ENCODE data around the gene CLDN6.
"Not testable (repeated sequence)": the region's sequence is repeated elsewhere in the genome, so short reads cannot be mapped to it uniquely, and the experiment has no call there.

CLDN6 gene

GRCh38 chr16:3052571-3053329, 34.8 kb upstream of the CLDN6 start:
- DNase-seq (ENCODE audit: low read depth in 3 of 3, low spot score in 1 of 3) = not testable (repeated sequence)

GRCh38 chr16:3051494-3051893, 33.5 kb upstream of the CLDN6 start:
- DNase-seq (ENCODE audit: low read depth in 3 of 3, low spot score in 1 of 3) = no peak

GRCh38 chr16:3051009-3051408, 33.0 kb upstream of the CLDN6 start:
- no peak for DNase-seq (ENCODE audit: low read depth in 3 of 3, low spot score in 1 of 3)

- DNase-seq (ENCODE audit: low read depth in 3 of 3, low spot score in 1 of 3) = no peak
These were observed 32.5 kb upstream of the CLDN6 start for GRCh38 chr16:3050487-3050886.

- no peak for DNase-seq (ENCODE audit: low read depth in 3 of 3, low spot score in 1 of 3)
These were observed 32.0 kb upstream of the CLDN6 start for GRCh38 chr16:3049921-3050481.

- DNase-seq (ENCODE audit: low read depth in 3 of 3, low spot score in 1 of 3) = no peak
These were observed 29.4 kb upstream of the CLDN6 start for GRCh38 chr16:3047387-3047720.

- no peak for DNase-seq (ENCODE audit: low read depth in 3 of 3, low spot score in 1 of 3)
These were observed 28.8 kb upstream of the CLDN6 start for GRCh38 chr16:3046641-3047386.

GRCh38 chr16:3045758-3046640, 28.0 kb upstream of the CLDN6 start, which contains the start of gene MMP25:
Gene MMP25, plus strand, starts transcription at chr16:3046561. Its CDS starts 357 bp downstream, at chr16:3046918.
- DNase-seq (ENCODE audit: low read depth in 3 of 3, low spot score in 1 of 3) = no peak

- DNase-seq (ENCODE audit: low read depth in 3 of 3, low spot score in 1 of 3) = no peak
These were observed 26.7 kb upstream of the CLDN6 start for GRCh38 chr16:3044708-3045107.

GRCh38 chr16:3042376-3042775, 24.4 kb upstream of the CLDN6 start:
- no peak for DNase-seq (ENCODE audit: low read depth in 3 of 3, low spot score in 1 of 3)

- no peak for DNase-seq (ENCODE audit: low read depth in 3 of 3, low spot score in 1 of 3)
These were observed 20.9 kb upstream of the CLDN6 start for GRCh38 chr16:3038896-3039295.

- DNase-seq (ENCODE audit: low read depth in 3 of 3, low spot score in 1 of 3) = no peak
These were observed 20.3 kb upstream of the CLDN6 start for GRCh38 chr16:3038256-3038655.

GRCh38 chr16:3036726-3037315, 18.8 kb upstream of the CLDN6 start, which contains the start of gene BICDL2:
Gene BICDL2, minus strand, starts transcription at chr16:3036944. Its CDS starts 1,448 bp downstream, at chr16:3035496.
- no peak for DNase-seq (ENCODE audit: low read depth in 3 of 3, low spot score in 1 of 3)

GRCh38 chr16:3035972-3036725, 18.2 kb upstream of the CLDN6 start:
- no peak for DNase-seq (ENCODE audit: low read depth in 3 of 3, low spot score in 1 of 3)

GRCh38 chr16:3035289-3035971, 17.4 kb upstream of the CLDN6 start:
- no peak for DNase-seq (ENCODE audit: low read depth in 3 of 3, low spot score in 1 of 3)

- no peak for DNase-seq (ENCODE audit: low read depth in 3 of 3, low spot score in 1 of 3)
These were observed 14.6 kb upstream of the CLDN6 start for GRCh38 chr16:3032624-3033023.

GRCh38 chr16:3030222-3031212, 12.5 kb upstream of the CLDN6 start:
- no peak for DNase-seq (ENCODE audit: low read depth in 3 of 3, low spot score in 1 of 3)

- DNase-seq (ENCODE audit: low read depth in 3 of 3, low spot score in 1 of 3) = no peak
These were observed 11.7 kb upstream of the CLDN6 start for GRCh38 chr16:3029491-3030221.

All from stimulated activated CD4-positive, alpha-beta T cell treated with anti-CD3 and anti-CD28 coated beads, TNF-alpha, amount 100 ng/mL, for 1 hour (primary cell).